ENCODE measurements around the gene FASTK.
A peak's percentile ranks its signal among the peaks of the same experiment; 100 is the strongest.

The FASTK gene

DNA sequence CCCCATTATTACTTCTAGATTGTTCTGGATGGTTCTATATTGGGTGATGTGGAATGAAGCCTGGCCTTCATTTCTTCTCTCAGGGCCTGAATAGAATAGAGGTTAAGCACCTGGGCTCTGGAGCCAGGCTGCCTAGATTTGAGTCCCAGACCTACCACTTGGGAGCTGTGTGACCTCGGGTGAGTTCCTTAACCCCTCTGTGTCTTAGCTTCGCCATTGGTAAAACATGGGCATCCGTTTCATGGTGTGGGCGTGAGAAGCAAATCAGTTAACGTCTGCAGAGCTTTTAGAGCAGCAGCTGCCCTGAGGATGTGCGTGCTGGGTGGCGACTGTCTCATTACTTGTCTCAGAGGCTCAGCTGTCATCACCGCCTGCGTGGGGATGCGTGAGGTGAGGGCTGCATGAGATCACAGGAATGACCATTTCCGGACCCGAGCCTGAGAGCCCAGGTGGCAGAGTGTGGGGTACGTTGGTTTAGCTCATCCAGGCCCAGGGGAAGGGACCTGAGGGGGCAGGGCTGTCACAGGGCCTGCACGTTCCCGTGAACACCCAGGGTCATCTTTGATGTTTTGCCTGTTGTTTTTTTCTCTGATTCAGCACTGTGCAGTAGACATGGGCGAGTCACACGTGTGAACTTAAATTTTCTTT, 15.3 kb upstream of the FASTK start:
- no peak for DNase-seq

- DNase-seq = no peak
Measured at GRCh38 chr7:151095123-151095797, 14.7 kb upstream of the FASTK start.

- DNase-seq = no peak
Measured at GRCh38 chr7:151094675-151095074, 14.1 kb upstream of the FASTK start.

DNA sequence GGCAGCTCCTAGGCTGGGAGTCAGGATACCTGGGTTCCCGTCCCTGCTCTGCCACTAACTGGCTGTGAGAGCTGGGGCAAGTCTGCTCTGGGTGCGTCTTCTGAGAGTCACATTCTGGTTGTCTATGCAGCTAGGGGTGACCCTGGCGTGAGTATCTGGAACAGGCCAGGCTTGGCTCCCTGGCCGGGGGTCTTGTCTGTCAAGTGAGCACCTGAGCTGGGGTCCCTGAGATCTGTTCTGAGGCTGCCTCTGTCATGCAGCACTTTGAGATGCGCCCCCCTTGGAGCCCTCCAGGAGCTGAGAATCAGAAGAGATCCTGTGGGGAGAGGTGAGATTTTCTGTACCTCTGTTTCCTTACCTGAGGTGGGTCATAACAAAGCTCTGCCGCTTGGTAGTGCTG, 13.1 kb upstream of the FASTK start:
- DNase-seq = no peak

- DNase-seq = no peak
Measured at GRCh38 chr7:151091988-151092387, 11.4 kb upstream of the FASTK start.

DNA sequence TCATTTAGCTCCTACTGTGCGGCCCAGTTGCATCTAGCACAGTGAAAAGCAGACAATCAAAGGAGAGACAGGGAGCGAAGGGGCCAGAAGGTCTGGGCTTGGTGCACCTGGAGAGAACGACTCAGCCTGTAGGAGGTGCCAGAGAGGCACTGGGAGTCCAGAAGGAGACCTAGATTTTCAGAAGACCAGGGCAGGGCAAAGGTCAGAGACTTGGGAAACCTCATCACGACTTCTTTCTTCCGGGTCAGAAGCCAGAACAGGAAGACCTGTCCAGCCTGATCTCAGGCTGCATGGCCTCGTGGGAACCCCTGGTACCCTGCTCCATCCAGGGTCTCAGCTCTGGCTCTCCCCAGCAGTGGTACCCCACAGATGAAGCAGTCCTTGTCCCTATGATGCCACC, 10.8 kb upstream of the FASTK start:
- no peak for DNase-seq

DNA sequence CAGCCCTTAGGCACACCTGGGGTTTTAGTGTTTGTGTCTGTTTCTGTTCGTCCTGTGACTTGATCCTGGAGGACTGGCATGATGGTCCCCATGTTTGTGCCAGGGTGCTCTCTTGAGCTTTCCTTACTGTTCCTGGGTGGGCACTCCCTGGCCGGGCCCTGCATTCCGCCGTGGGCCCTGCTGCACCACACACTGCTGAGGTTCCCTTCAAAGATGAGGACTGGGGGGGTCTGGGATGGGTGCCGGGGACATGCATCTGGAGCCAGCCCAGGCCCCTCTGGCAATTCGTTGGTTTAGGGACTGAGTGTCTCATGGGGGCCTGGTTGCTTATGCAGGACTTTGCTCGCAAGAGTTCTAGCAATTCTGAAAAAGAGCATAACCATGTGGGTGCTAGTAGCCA, 10.4 kb upstream of the FASTK start:
- no peak for DNase-seq

DNA sequence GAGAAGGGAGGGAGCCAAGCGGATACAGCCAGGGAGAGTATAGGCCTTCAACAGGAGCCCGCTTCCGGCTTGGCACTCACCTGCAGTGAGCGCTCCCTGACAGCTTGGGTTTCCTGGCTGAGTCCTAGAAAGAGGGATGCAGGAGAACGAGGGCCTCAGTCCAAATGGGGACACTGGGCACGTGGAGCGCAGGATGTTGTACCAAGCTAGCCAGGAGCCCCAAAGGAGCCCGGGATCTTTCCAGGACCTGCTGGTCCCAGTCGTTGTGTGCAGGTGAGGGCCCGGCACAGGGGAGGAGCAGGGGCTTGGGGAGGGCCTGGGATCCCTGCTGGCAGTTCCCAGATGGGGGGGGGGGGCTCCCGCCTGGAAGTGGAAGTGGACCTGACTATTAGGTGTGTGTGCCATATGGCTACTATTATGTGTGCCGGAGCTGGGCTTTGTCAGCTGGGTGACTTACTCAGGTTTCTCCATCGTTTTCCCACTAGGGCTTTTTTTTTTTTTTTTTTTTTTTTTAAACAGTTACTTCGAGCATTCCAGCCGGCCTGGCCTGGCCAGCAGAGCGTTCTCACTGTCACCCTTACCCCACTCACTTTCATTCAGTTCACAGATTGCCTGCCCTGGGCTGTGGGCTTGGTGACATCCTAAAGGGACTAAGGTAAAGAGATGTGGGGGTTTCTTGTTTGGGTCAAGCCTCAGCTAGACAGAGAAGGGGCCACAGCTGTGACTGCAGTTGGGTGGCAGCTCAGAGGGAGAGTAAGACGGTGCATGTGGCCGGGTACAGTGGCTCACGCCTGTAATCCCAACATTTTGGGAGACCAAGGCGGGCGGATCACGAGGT, 9.5 kb upstream of the FASTK start:
- no peak for DNase-seq

DNA sequence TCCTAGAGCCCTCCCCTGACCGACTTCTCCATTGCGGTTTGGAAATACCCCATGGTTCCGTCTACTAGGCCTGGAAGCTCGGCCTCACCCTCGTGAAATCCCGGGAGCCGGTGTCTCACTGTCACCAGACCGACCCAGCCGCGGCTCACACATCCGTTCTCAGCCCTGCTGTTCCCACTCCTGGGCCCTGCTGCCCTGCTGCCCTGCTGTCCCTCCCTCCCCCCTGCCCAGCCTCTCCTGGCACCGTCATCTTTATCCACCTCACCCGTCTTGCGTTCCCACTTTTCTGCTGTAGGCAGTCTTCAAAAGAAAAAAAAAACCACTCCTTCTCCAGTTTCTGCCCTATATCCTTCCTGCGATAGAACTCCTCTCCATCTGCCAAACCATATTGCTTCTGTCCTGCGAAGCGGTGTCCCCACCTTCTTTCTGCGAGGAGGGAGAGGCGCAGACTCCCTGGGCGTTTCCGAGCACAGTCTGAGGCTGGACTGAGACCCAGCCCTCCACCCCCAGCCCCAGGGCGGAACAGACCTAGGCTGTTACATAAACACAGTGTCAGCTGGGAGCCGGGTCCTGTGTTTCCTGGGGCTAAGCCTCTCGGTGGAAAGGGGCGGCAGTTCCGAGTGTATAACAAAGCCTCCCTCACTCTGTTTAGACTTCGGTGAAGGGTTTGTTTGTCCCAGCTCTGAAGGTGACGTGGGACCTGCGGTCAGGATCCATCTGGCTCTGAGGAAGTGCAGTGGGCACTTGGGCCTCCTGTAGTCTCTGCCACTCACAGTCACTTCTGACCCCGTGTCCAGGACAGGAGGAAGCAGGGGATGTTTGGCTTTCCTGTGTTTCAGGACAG, 8.5 kb upstream of the FASTK start:
- DNase-seq = no peak

- no peak for DNase-seq
Measured at GRCh38 chr7:151088019-151088855, 7.6 kb upstream of the FASTK start.

DNA sequence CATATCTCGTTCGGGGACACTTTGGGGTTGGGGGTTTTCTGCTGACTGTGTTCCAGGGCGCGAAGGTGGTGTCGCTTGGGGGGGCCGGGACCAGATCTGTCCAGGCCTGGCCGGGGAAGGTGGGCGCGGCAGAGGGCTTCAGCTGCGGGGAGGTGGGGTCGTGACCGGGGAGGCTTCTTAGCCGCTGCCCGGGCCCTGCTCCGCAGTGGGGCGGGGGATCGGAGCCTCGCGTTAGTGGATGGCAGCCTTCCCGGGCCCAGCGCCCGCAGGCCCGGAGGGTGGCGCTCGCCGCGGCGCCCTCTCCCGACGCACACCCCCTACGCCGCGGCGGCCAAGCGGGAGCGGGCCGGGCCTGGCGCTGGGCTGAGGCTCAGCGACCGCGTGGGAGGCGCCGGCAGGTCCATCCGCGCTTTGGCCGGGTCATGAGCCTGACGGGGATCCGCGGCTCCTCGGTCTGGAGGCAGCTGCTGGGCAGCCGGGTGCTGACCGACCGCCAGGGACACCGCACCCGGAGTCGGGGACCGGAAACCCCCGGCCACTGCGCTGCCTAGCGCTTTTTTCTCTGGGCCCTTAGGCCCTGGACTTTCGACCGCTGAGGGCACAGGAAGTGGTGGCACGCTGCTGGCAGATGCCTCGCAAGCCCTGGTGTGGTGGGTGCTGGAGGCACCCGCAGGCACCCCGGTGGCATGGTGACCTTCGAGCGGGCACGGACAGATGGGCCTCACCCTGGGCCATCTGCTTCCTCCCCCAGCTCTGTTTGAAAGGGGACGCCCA, 6.8 kb upstream of the FASTK start:
- DNase-seq = peak; percentile 23

- no peak for DNase-seq
Measured at GRCh38 chr7:151086802-151087244, 6.2 kb upstream of the FASTK start.

- DNase-seq = peak; percentile 53
Measured at GRCh38 chr7:151085691-151086620, 5.3 kb upstream of the FASTK start, which contains the start of gene AGAP3. TSS of gene AGAP3 (plus strand) at chr7:151086475. CDS start at chr7:151086742, 267 bp downstream.

- no peak for DNase-seq
Measured at GRCh38 chr7:151085329-151085690, 4.7 kb upstream of the FASTK start.

DNA sequence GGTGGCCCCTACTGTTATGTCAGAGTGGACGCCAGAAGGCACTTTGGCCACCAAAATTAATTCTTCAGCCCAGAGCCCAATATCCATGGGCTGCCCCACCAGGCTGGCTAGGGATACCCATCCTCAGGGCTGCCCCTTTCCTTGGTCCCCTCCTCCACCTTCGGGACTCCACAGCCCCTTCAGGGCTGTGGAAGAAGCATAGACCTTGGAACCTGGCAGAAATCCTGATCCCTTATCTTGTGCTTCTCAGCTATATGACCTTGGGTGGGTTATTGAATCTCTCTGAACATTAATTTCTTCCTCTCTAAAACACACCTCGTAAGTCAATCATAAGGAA, 3.2 kb upstream of the FASTK start:
- DNase-seq = no peak

- DNase-seq = peak; percentile 65
Measured at GRCh38 chr7:151083071-151083823, 2.6 kb upstream of the FASTK start, which contains the start of gene TMUB1. TSS of gene TMUB1 (minus strand) at chr7:151083493. CDS start at chr7:151082563, 930 bp downstream.

GRCh38 chr7:151082141-151083070, 1.8 kb upstream of the FASTK start:
- DNase-seq = no peak
